HAP-1 (cell line): Measurements from ENCODE around the gene TLE2.
"Not testable (repeated sequence)": the region's sequence is repeated elsewhere in the genome, so short reads cannot be mapped to it uniquely, and the experiment has no call there.

Experiments
- DNase-seq, 2 experiments: peaks; one replicate each; pipeline ENCODE4 v3.0.0-alpha.2; 2016 to 2020; ENCODE audit warnings: low spot score in 2 of 2
- H3K27me3 ChIP-seq: fragments of 250-450 bp; sonication (Bioruptor Pico); 2 replicates; pipeline ENCODE4 v1.5.1; 2020; ENCODE audit warnings: low read depth, mild to moderate bottlenecking, moderate library complexity
- H3K36me3 ChIP-seq: fragments of 250-450 bp; sonication (Bioruptor Pico); replicated peaks from 2 replicates; pipeline ENCODE4 v1.5.1; 2020; ENCODE audit warnings: mild to moderate bottlenecking
- H3K4me1 ChIP-seq: fragments of 250-450 bp; sonication (Bioruptor Pico); 2 replicates; pipeline ENCODE4 v1.5.1; 2020; ENCODE audit warnings: mild to moderate bottlenecking
- H3K4me3 ChIP-seq: fragments of 250-450 bp; sonication (Bioruptor Pico); 2 replicates; pipeline ENCODE4 v1.5.1; 2020; ENCODE audit warnings: mild to moderate bottlenecking, moderate library complexity
- H3K9me3 ChIP-seq: fragments of 250-450 bp; sonication (Bioruptor Pico); 2 replicates; pipeline ENCODE4 v1.5.1; 2020; ENCODE audit warnings: mild to moderate bottlenecking, moderate library complexity
- in situ Hi-C: fragments of 300-500 bp; cut with MboI; formaldehyde crosslinking; loops from 3 replicates; pipeline ENCODE4 v1.14.3; 2020; ENCODE audit warnings: low sequenced_read_pairs, inconsistent platforms, mixed read lengths

The TLE2 gene

DNA sequence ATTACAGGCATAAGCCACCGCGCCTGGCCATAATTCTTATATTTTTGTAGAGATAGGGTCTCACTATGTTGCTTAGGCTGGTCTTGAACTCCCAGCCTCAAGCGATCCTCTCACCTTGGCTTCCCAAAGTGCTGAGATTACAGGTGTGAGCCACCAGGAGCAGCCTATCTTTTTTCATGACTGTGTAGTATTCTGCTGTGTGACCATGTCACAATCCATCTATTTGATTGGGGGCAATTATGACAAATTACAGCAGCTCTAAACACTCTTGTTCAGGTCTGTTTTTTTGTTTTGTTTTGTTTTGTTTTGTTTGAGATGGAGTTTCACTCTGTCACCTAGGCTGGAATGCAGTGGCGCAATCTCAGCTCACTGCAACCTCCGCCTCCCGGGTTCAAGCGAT is 20.9 kb upstream of the TLE2 start:
- DNase-seq, H3K4me3 ChIP-seq, in situ Hi-C loops, H3K27me3 ChIP-seq, H3K9me3 ChIP-seq, H3K4me1 ChIP-seq: not testable (repeated sequence)
- H3K36me3 ChIP-seq = peaks cover 10% of the 10 kb centered on the region

- in situ Hi-C loops = no loop called here
These were observed 20.0 kb upstream of the TLE2 start for GRCh38 chr19:3049089-3049488.

DNA sequence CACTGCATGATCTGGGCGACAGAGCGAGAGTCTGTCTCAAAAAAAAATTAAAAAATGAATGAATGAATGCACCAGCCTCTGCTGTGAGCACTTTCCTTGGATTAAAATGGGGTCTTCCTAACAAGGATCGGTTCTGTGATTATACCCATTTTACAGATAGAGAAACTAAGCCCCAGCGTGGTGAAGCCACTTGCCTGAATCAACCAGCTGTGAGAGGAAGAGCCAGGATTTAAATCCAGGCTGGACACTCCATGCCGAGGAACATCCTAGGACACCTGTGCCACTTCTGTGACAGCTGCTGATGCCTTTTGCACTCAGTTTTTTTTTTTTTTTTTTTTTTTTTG is 19.1 kb upstream of the TLE2 start:
- Histone ChIP-seq H3K4me3 (peak overlapping the region; percentile 8), H3K36me3 (no peaks in the 10 kb centered on the region), H3K27me3 (no peaks in the 10 kb centered on the region), H3K9me3 (no peaks in the 10 kb centered on the region), H3K4me1 (no peaks in the 10 kb centered on the region; the same call in 1 of the 2 replicates)
- no peak for DNase-seq
- in situ Hi-C loops = no loop called here

More at GRCh38 chr19:3049089-3049488, 20.0 kb upstream of the TLE2 start:
- Histone ChIP-seq H3K36me3 (peaks cover under 1% of the 10 kb centered on the region), H3K9me3 (no peaks in the 10 kb centered on the region), H3K27me3 (no peaks in the 10 kb centered on the region), H3K4me1 (no peaks in the 10 kb centered on the region; the same call in 1 of the 2 replicates), H3K4me3 (no peak overlapping the region)
- no peak for DNase-seq

- H3K36me3 ChIP-seq = no peaks in the 10 kb centered on the region
- no peaks in the 10 kb centered on the region for H3K27me3 ChIP-seq
- DNase-seq = peak; percentile 78 to 94
- no peaks in the 10 kb centered on the region for H3K9me3 ChIP-seq
- no peaks in the 10 kb centered on the region; the same call in 1 of the 2 replicates for H3K4me1 ChIP-seq
- peak overlapping the region; percentile 8 for H3K4me3 ChIP-seq
- in situ Hi-C loops = no loop called here
These were observed 18.6 kb upstream of the TLE2 start for GRCh38 chr19:3047496-3048189.

- Histone ChIP-seq H3K9me3 (no peaks in the 10 kb centered on the region), H3K27me3 (no peaks in the 10 kb centered on the region), H3K4me1 (no peaks in the 10 kb centered on the region; the same call in 1 of the 2 replicates), H3K4me3 (peak overlapping the region; percentile 8), H3K36me3 (no peaks in the 10 kb centered on the region)
- in situ Hi-C loops = no loop called here
- DNase-seq = peak in 1 of 2 experiments; percentile 79
These were observed 17.8 kb upstream of the TLE2 start for GRCh38 chr19:3046698-3047495.

DNA sequence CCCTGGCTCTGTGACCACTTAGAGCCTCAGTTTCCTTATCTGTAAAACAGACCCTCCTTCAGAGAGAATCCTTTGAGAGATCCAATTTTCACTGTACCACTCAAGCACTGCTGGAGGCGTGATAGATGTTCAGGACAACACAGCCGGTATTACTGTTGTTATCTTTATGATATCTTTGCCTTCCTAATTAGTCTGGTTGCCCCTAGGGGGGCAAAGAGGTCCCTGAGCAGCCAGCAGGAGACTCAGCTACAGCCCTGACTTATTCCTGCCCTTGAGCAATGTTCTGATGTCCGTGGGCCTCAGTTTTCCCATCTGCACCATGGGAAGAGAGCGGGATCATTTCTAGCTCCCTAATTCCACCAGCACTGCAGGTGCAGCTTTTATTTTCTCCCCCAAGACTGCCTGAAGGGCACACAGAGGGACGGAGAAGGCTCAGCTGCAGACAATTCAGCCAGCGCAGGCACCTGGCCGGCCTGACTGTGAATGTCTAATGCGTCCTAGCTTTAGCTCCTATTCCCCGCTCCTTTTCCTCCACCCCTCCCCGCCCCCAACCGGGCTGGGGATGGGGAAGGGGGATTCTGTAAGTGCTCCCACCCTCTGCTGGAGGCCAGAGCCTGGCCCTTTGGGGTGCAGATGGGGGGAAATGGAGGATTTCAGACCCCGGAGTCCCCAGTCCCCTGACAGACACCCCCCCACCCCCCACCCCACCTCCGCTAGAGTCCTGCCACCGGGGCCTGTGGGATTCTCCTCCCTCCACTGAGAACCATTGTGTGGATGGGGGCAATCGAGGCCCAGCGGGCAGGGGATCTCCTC is 17.0 kb upstream of the TLE2 start:
- no peaks in the 10 kb centered on the region for H3K36me3 ChIP-seq
- no peaks in the 10 kb centered on the region for H3K27me3 ChIP-seq
- H3K4me3 ChIP-seq = no peak overlapping the region
- H3K9me3 ChIP-seq = no peaks in the 10 kb centered on the region
- no peaks in the 10 kb centered on the region; the same call in 1 of the 2 replicates for H3K4me1 ChIP-seq
- in situ Hi-C loops = no loop called here
- DNase-seq = no peak

- H3K4me1 ChIP-seq = no peaks in the 10 kb centered on the region; the same call in 1 of the 2 replicates
- in situ Hi-C loops = no loop called here
- no peaks in the 10 kb centered on the region for H3K27me3 ChIP-seq
- H3K4me3 ChIP-seq = no peak overlapping the region
- H3K36me3 ChIP-seq = no peaks in the 10 kb centered on the region
- DNase-seq = no peak
- no peaks in the 10 kb centered on the region for H3K9me3 ChIP-seq
These were observed 16.1 kb upstream of the TLE2 start for GRCh38 chr19:3045191-3045590.

DNA sequence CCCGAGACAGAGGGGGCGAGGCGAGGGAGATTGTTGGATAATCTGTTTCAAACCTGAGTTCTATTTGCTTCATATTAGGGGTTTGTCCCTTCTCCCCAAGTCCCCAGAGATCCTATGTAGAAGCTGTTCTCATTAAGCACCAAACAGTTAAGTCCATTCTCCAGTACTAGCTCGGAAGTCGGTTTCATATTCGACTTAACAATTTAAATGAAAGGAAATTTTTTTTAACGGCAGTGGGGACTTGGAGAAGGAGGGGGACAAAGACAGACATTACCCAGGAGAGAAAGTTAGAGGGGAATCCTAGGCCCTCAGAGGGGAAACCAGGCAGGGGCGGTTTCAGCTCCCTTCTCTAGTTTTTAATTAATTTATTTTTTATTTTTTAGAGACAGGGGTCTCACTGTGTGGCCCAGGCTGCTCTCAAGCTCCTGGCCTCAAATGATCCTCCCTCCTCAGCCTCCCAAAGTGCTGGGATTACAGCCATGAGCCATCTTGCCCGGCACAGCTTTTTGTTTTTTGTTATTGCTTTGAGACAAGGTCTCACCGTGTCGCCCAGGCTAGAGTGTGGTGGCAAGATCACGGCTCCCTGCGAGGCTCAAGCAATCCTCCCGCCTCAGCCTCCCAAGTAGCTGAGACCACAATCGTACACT is 13.7 kb upstream of the TLE2 start:
- no peaks in the 10 kb centered on the region for H3K9me3 ChIP-seq
- in situ Hi-C loops = no loop called here
- DNase-seq = no peak

GRCh38 chr19:3041761-3042620 is 12.9 kb upstream of the TLE2 start:
- H3K4me1 ChIP-seq = peaks cover under 1% of the 10 kb centered on the region
- H3K36me3 ChIP-seq = no peaks in the 10 kb centered on the region
- DNase-seq = no peak
- H3K27me3 ChIP-seq = no peaks in the 10 kb centered on the region
- in situ Hi-C loops = no loop called here
- no peaks in the 10 kb centered on the region for H3K9me3 ChIP-seq
- H3K4me3 ChIP-seq = no peak overlapping the region

More for the DNA sequence above, 13.7 kb upstream of the TLE2 start:
- Histone ChIP-seq H3K4me1 (no peaks in the 10 kb centered on the region), H3K4me3 (no peak overlapping the region), H3K36me3 (no peaks in the 10 kb centered on the region), H3K27me3 (no peaks in the 10 kb centered on the region)

DNA sequence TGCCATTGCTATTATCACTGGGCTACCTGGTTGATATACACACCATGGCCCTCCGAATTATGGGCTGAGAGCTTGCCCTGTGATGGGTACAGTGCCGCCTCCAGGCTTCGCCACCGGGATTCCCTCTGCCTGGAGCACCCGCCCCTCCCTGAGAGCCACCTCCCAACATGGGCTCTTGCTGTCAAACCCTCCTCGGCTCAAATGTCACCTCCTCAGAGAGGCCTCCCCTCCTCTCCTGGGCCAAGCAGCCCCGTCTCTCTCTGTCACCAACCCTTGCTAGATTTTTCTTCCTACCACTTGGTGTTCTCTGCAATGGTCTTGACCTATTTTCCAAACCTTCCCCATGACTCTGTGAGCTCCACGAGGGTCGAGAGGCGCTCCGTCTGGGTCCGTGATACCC is 12.2 kb upstream of the TLE2 start:
- DNase-seq = no peak
- H3K4me3 ChIP-seq = no peak overlapping the region

GRCh38 chr19:3039641-3040077 is 10.6 kb upstream of the TLE2 start:
- H3K27me3 ChIP-seq = no peaks in the 10 kb centered on the region
- no peak for DNase-seq
- no peak overlapping the region for H3K4me3 ChIP-seq
- H3K9me3 ChIP-seq = no peaks in the 10 kb centered on the region
- in situ Hi-C loops = no loop called here
- H3K36me3 ChIP-seq = no peaks in the 10 kb centered on the region
- H3K4me1 ChIP-seq = peaks cover 14% of the 10 kb centered on the region

More for the DNA sequence above, 12.2 kb upstream of the TLE2 start:
- Histone ChIP-seq H3K36me3 (no peaks in the 10 kb centered on the region), H3K27me3 (no peaks in the 10 kb centered on the region), H3K4me1 (peaks cover 7% of the 10 kb centered on the region), H3K9me3 (no peaks in the 10 kb centered on the region)
- in situ Hi-C loops = no loop called here

- Histone ChIP-seq H3K4me1 (peaks cover 19% of the 10 kb centered on the region), H3K9me3 (no peaks in the 10 kb centered on the region), H3K27me3 (no peaks in the 10 kb centered on the region), H3K4me3 (no peak overlapping the region), H3K36me3 (no peaks in the 10 kb centered on the region)
- DNase-seq = no peak
- in situ Hi-C loops = no loop called here
These were observed 10.0 kb upstream of the TLE2 start for GRCh38 chr19:3039125-3039524.
